Motor neuron (in vitro differentiated cells): Measurements from ENCODE around the gene PARN. TPM values are rescaled to one million over a fixed set of nuclear protein-coding genes. Genes with fewer than 3 reads are reported as not detected.
"Not testable (repeated sequence)": the region's sequence is repeated elsewhere in the genome, so short reads cannot be mapped to it uniquely, and the experiment has no call there.

Experiments
- ATAC-seq, 8 experiments: fragments of 200-7000 bp; cut with Tn5 transposase; replicated peaks in 6 of 8; 2 replicates each; pipeline ENCODE4 v1.8.0; 2021; ENCODE audit warnings: mild to moderate bottlenecking in 8 of 8, moderate library complexity in 8 of 8
- H3K27ac ChIP-seq, 2 donors: fragments of 250-450 bp; sonication (Bioruptor Pico); 2 replicates each; pipeline ENCODE4 v1.9.0; 2021; ENCODE audit warnings: antibody characterized with exemption in 2 of 2, mild to moderate bottlenecking in 2 of 2, moderate library complexity in 1 of 2
- H3K4me1 ChIP-seq, 2 donors: fragments of 250-450 bp; sonication (Bioruptor Pico); replicated peaks in 1 of 2; 2 replicates each; pipeline ENCODE4 v1.6.1; 2021; ENCODE audit warnings: antibody characterized with exemption in 2 of 2, mild to moderate bottlenecking in 2 of 2, moderate library complexity in 1 of 2
- H3K4me3 ChIP-seq, 5 donors: fragments of 250-450 bp; sonication (Bioruptor Pico); 2 replicates each; pipeline ENCODE4 v1.9.0; 2021; ENCODE audit warnings: antibody characterized with exemption in 5 of 5, mild to moderate bottlenecking in 5 of 5, moderate library complexity in 4 of 5
- WGBS, 10 experiments: fragments of 450-650 bp; shearing (Covaris generic); methylation state at CpG; one replicate each; pipeline ENCODE4 v1.0.0; 2022; 5-methylcytosine and 5-hydroxymethylcytosine counted together
- in situ Hi-C, 9 experiments: fragments of 400-800 bp; cut with MboI; loops; one replicate each; pipeline ENCODE4 v1.15.0; 2021; ENCODE audit warnings: low sequenced_read_pairs in 9 of 9, low pct_unique_long_range_greater_than_20kb in 2 of 9; ENCODE audit not compliant: unreplicated experiment in 9 of 9
- total RNA-seq, 8 experiments: library from RNA; unstranded; fragments of 300-600 nt; gene quantifications; 2 replicates each; pipeline versions ENCODE4 v1.2.3 to v1.2.4, GENCODE V29; 2022

PARN gene
- total RNA-seq, 8 experiments from 2014 or later: 16.0 to 60.6 (median 27.5) TPM

DNA sequence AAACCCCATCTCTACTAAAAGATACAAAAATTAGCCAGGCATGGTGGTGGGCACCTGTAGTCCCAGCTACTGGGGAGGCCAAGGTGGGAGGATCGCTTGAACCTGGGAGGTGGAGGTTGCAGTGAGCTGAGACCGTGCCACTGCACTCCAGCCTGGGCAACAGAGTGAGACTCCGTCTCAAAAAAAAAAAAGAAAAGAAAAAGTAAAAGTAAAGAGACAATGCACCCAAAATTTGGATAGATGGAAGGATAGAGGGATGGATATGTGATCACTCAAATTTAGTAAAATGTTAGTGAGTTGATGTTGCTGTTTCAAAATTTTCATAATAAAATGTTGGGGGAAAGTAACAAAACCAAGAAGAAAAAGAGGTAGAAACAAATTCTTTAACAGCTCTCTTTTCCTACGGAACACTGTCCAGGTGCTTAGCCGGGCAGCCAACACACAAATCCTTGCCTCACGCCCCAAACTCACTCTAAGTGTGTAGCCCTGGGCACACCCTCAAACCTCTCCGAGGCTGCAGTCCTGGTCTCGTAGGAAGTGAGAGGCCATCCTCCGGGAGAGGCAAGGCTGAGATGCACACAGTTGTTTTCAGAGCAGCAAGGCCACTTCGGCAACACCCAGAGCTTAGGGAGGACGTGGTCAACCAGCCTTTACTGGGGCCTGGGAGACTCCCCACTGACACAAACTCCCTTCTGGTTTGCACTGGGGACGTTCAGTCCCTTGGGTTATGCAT lies 228.9 kb downstream of the PARN start:
- peak in 1 of 8 experiments; percentile 10 for ATAC-seq
- WGBS, 10 experiments: 70 to 100% (median 83%) methylated on average over 1 to 8 of the region's 12 CpGs
- in situ Hi-C loops, H3K27ac ChIP-seq, H3K4me3 ChIP-seq, H3K4me1 ChIP-seq: not testable (repeated sequence)

DNA sequence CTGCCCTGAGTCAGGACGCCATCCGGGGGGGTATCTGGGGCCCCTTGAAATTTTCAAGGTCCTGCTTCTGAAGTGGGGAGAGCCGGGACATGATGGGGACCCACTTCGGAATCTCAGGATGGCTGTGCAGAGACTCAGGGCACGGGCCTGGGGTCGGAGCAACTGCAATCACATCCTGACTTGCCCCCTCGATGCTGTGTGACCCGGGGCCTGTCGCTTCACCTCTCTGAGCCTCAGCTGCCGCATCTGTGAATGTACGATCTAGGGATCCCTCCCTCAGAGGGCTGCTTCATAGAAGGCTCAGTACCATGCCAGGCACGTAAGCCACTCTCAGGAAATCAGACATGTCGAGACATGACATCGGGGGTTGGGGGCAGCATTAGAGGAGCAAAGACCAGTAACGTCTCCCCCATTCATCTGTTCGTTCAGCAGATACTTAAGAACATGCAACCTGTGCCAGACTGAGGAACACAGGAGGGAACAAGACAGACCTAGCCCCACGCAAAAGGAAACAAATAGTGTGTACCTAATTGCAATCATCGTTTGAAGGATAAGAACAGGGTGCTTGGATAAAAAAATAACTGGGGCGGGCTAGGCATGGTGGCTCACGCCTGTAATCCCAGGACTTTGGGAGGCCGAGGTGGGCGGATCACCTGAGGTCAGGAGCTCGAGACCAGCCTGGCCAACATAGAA lies 229.6 kb downstream of the PARN start:
- no peaks in the 10 kb centered on the region for H3K4me1 ChIP-seq
- H3K4me3 ChIP-seq: no peak overlapping the region
- no peak overlapping the region for H3K27ac ChIP-seq
- 67 to 100% (median 91%) methylated on average over 1 to 12 of the region's 23 CpGs; no CpG with 5 or more reads in 1 of the 10 experiments for WGBS, 10 experiments
- in situ Hi-C loops: no loop called here
- ATAC-seq: no peak

DNA sequence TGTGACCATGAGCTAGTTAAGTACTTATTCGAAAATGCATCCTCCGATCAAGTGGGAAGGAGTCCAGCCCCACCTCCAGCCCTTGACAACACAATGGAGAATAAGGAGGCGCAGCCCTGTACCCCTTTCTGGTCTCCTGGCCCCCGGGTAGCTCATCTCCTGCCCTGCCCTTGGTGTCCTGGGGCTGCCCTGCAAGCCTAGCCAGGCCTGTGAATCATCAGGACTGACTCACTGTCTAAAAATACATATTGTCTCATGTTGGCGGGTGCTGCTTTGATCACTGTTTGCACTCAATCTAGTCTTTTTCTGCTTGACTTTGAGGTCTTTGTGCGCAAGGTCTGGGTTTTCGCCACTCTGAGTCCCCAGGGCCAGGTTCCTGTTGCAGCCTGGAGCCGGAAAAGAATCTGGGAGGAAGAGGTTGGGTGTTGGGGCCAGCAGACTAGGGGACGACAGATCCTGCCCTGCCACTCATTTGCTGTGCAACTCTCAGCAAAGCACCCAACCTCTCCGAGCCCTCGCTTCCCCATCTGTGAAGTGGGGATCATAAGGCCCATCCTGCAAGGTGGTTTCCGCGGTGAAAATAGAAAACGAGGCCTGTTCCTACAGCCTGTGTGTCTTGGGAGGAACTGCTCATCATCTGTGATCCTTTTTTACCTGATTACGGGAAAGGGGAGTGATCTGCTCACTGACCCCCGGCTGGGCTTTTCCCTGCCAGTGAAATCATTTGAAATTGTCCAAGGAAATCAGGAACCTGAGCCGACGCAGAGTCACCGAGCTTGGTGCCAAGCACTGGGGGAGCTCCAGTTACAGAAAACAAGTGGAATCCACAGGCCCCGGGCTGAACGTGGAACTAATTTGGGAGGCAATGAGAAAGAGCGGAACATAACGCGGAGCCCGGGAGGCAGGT lies 230.4 kb downstream of the PARN start:
- 10 to 83% (median 78%) methylated on average over 1 to 10 of the region's 25 CpGs; no CpG with 5 or more reads in 3 of the 10 experiments for WGBS, 10 experiments
- peak overlapping the region in 1 of 2 donors; percentile 60 for H3K27ac ChIP-seq
- in situ Hi-C loops: no loop called here
- no peak overlapping the region for H3K4me3 ChIP-seq
- ATAC-seq: peak; percentile 93 to 98 (median 97)
- no peaks in the 10 kb centered on the region for H3K4me1 ChIP-seq

DNA sequence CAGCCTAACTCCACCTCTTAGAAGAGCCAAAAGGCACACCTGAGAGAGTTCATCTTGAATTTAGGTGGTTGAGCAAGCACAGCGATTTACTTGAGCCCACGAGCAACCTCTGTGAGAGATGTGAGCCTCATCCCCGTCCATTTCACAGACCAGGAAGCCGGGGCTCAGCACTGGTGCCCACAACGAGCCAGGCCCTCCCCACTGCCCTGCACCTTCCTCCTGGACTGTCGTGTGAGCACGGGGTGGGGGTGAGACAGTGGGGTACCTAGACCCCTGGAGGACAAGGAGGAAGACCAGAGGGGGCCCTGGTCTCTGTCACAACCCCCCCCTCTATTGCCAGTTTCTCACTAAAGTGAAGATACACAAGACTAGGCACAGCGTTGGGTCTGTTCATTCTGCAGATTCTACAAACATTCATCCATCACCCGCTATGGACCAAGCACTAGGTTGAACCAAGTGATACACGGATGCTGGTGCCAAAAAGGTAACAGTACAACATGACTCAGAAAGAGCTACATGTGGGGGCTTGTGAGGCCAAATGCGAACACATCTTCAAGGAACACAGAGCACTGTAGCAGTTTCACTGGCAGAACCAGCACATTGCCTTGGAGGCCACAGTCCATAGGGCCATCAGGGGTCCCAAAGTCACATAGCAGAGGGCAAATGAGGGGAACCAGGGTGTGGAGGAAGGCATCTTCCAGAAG lies 231.9 kb downstream of the PARN start:
- WGBS, 10 experiments: 87 to 100% (median 100%) methylated on average over 1 to 8 of the region's 11 CpGs; no CpG with 5 or more reads in 5 of the 10 experiments
- H3K27ac ChIP-seq: no peak overlapping the region
- no peak for ATAC-seq
- no peaks in the 10 kb centered on the region for H3K4me1 ChIP-seq
- in situ Hi-C loops: no loop called here
- H3K4me3 ChIP-seq: no peak overlapping the region

DNA sequence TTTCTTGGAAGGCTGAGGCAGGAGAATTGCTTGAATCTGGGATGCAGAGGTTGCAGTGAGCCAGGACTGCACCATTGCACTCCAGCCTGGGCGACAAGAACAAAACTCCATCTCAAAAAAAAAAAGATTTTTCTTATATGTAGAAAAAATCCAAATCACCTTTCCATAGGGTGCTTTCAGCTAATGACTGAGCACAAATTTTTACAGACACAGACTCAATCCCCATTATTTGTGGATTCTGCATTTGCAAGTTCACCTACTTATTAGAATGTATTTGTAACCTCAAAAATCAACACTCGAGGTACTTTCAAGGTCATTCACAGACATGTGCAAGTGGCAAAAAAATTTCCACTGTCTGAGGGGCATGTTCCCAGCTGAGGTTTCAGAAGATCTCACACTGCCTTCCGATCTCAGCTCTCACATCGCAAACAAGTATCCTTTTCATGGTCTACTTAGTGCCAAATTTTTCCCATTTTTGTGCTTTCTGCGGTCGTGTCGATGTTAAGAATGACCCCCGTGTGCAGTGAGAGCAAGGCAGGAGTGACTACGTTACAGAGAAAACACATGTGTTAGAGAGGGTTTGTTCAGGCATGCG lies 234.3 kb downstream of the PARN start:
- H3K4me1 ChIP-seq, ATAC-seq, in situ Hi-C loops, H3K4me3 ChIP-seq, H3K27ac ChIP-seq: not testable (repeated sequence)
- WGBS, 10 experiments: 20 to 100% (median 88%) methylated on average over 1 to 8 of the region's 10 CpGs

DNA sequence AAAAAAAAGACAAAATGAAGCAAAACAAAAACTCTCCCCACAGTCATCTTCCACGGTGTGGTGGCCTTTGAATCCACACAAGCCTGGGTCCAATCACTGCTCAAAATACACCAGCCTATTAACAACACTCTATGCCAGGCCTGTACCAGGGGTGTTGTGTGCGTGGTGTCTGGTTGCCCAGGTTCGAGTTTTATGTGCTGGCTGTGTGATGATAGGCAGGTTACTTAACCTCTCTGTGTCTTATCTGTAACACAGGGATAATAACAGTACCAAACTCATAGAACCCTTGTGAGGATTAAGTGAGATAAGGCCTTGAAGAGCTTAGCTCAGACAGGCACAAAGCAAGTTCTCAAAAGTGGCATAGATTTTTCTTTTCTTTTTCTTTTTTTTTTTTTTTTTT lies 235.2 kb downstream of the PARN start:
- no peak for ATAC-seq
- in situ Hi-C loops: no loop called here
- WGBS, 10 experiments: 0 to 100% (median 72%) methylated on average over 1 to 3 of the region's 3 CpGs; no CpG with 5 or more reads in 5 of the 10 experiments
- H3K4me1 ChIP-seq: no peaks in the 10 kb centered on the region
- no peak overlapping the region for H3K27ac ChIP-seq
- H3K4me3 ChIP-seq: no peak overlapping the region

DNA sequence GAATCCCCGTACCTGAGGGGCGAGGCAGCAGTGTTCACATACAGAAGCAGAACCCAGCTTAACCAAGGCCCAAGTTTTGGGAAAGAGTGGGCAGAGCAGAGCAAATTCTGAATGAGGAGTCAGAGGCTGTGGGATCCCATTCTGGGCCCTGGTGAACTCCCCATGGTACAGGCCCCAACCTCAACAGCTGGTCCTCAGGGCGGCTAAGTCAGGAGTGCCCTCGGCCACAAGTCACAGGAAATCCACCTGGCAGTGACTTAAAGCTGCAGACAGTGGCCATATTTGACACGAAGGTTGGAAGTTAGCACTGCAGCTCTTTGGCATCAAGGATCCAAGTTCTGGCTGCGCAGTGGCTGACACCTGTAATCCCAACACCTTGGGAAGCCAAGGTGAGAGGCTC lies 237.1 kb downstream of the PARN start:
- no peak for ATAC-seq
- 57 to 100% (median 78%) methylated on average over 2 to 5 of the region's 6 CpGs; no CpG with 5 or more reads in 5 of the 10 experiments for WGBS, 10 experiments
- no peak overlapping the region for H3K27ac ChIP-seq
- no peak overlapping the region for H3K4me3 ChIP-seq
- H3K4me1 ChIP-seq: no peaks in the 10 kb centered on the region
- in situ Hi-C loops: no loop called here

DNA sequence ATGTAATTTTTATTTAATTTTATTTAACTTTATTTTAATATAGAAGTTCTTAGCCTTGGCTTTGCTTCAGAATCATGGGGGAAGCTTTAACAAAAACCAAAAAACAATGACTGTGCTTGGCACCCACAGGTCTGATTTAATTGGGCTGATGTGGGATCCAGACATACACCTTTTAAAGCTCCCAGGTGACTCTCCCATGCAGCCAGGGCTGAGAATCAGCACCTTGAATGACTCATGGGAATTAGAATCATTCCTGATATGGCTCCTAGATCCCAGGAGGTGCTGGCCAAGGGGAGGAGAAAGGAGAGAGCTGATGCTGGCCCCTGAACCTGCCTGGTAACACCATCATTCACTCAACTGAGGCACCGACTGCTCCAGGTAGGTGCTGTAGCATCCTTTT lies 240.7 kb downstream of the PARN start:
- 60 to 71% methylated on average over 1 of the region's 1 CpG; no CpG with 5 or more reads in 8 of the 10 experiments for WGBS, 10 experiments

DNA sequence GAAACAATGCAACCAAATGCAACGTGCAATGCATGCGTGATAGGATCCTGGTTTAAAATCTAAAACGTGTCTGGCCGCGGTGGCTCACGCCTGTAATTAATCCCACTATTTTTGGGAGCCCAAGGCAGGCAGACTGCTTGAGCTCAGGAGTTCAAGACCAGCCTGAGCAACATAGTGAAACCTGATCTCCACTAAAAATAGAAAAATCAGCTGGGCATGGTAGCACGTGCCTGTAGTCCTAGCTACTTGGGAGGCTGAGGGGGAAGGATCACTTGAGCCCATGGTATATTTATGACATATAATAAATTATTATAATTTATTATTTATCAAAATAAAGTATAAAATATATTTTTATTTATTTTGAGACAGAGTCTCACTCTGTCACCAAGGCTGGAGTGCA lies 241.8 kb downstream of the PARN start:
- 49 to 92% (median 80%) methylated on average over 2 to 7 of the region's 7 CpGs; no CpG with 5 or more reads in 2 of the 10 experiments for whole genome bisulfite sequencing, 10 experiments
- in situ Hi-C loops: no loop called here
- H3K4me3 ChIP-seq: no peak overlapping the region
- no peaks in the 10 kb centered on the region for H3K4me1 ChIP-seq
- no peak for ATAC-seq
- H3K27ac ChIP-seq: no peak overlapping the region

More for the DNA sequence above, 240.7 kb downstream of the PARN start:
- Histone ChIP-seq H3K4me1 (no peaks in the 10 kb centered on the region), H3K27ac (no peak overlapping the region), H3K4me3 (no peak overlapping the region)
- ATAC-seq: no peak
- in situ Hi-C loops: no loop called here

DNA sequence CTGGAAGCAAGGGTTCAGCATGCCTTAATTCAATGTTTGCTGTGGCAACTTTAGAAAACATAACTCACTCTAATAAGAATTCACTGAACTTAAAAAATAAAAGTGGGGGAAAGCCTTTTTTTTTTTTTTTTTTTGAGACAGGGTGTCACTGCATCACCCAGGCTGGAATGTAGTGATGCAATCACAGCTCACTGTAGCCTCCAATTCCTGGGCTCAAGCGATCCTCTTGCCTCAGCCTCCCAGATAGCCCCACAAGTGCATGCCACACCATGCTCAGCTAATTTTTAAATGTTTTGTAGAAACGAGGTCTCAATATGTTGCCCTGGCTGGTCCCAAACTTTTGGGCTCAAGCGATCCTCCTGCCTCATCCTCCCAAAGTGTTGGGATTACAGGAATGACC lies 243.9 kb downstream of the PARN start:
- H3K4me1 ChIP-seq: no peaks in the 10 kb centered on the region
- no peak overlapping the region for H3K4me3 ChIP-seq
- in situ Hi-C loops: no loop called here
- H3K27ac ChIP-seq: no peak overlapping the region
- 58 to 100% (median 100%) methylated on average over 1 to 3 of the region's 3 CpGs; no CpG with 5 or more reads in 1 of the 10 experiments for WGBS, 10 experiments
- ATAC-seq: no peak
